Peyer's patch (tissue), 4 donors: ENCODE measurements around the gene VAV2.

Source experiments
- CTCF ChIP-seq, 6 experiments: fragments of 450-650 bp in 4 of 6; fragments of 200-600 bp in 2 of 6; sonication (generic) in 1 of 6; IDR thresholded peaks; one replicate each; pipeline ENCODE4 v1.5.1; 2017 to 2019; ENCODE audit warnings: antibody characterized with exemption in 6 of 6, mild to moderate bottlenecking in 3 of 6, moderate library complexity in 1 of 6
- POLR2A ChIP-seq, 2 donors: fragments of 450-650 bp; IDR thresholded peaks; one replicate each; pipeline ENCODE4 v1.5.1; 2017; ENCODE audit warnings: antibody characterized with exemption in 2 of 2, mild to moderate bottlenecking in 2 of 2, moderate library complexity in 2 of 2

- TF ChIP-seq POLR2A (IDR thresholded peaks at IDR 0.05) (no peak), CTCF (IDR thresholded peaks at IDR 0.05) (no peak)
These were observed 139.7 kb downstream of the VAV2 start for GRCh38 chr9:133852431-133852830.
